Endothelial cell of umbilical vein (primary cell): ENCODE data around the gene SLC6A20. TPM values are rescaled to one million over a fixed set of nuclear protein-coding genes. Genes with fewer than 3 reads are reported as not detected.

Source experiments
- BruUV-seq: library from RNA; stranded (reverse); fragments of 400-500 nt; replicated peaks from 2 replicates; lab custom pipeline; 2021; lab: Mats Ljungman, UMichigan
- CTCF ChIA-PET: fragments of 300-600, 350-600 bp; sonication (Branson Sonifier 250); formaldehyde crosslinking; loops from one replicate; lab custom pipeline; 2021; ENCODE audit warnings: antibody characterized with exemption, inconsistent platforms; lab: Charles Lee
- POLR2A ChIA-PET: fragments of 300-600, 350-600 bp; sonication (Branson Sonifier 250); formaldehyde crosslinking; loops from one replicate; lab custom pipeline; 2021; ENCODE audit warnings: antibody characterized with exemption, inconsistent platforms; lab: Charles Lee
- DNase-seq: peaks from one replicate; pipeline ENCODE4 v3.0.0-alpha.2; 2011; ENCODE audit warnings: low read depth, low spot score
- FAIRE-seq: peaks from 2 replicates; lab custom pipeline; 2011; peaks lifted over from hg19 to GRCh38; lab: Jason Lieb, UNC
- H2AFZ ChIP-seq: 2 replicates; pipeline ENCODE4 v1.6.0; 2012; ENCODE audit warnings: low read depth, low read length, control low read depth, inconsistent platforms
- H3K27ac ChIP-seq: 2 replicates; pipeline ENCODE4 v1.5.1; 2011; ENCODE audit warnings: low read depth, mild to moderate bottlenecking, control low read depth, low read length, moderate library complexity; ENCODE audit not compliant: insufficient read depth
- H3K27me3 ChIP-seq, 2 experiments: 2 replicates each; pipeline versions ENCODE4 v1.6.0 to v1.6.1; 2011; ENCODE audit warnings: low read length in 2 of 2, mixed read lengths in 1 of 2; ENCODE audit not compliant: control insufficient read depth in 2 of 2, insufficient read depth in 2 of 2
- H3K36me3 ChIP-seq, 2 experiments: 2 replicates in 1 of 2; 3 replicates in 1 of 2; pipeline ENCODE4 v1.5.1; 2011; ENCODE audit warnings: low read length in 2 of 2, mild to moderate bottlenecking in 1 of 2, moderate library complexity in 1 of 2; ENCODE audit not compliant: control insufficient read depth in 2 of 2, insufficient read depth in 2 of 2; ENCODE audit errors: extremely low read depth in 1 of 2
- H3K4me1 ChIP-seq: 3 replicates; pipeline ENCODE4 v1.5.1; 2011; ENCODE audit warnings: mild to moderate bottlenecking, low read length; ENCODE audit not compliant: control insufficient read depth, insufficient read depth; ENCODE audit errors: extremely low read depth
- H3K4me2 ChIP-seq: 2 replicates; pipeline ENCODE4 v1.6.1; 2011; ENCODE audit warnings: low read length, control low read depth, mixed read lengths; ENCODE audit not compliant: insufficient read depth
- H3K4me3 ChIP-seq, 3 experiments: fragments of 200-600 bp in 1 of 3; sonication (generic), shearing (Covaris generic) in 1 of 3; replicated peaks in 1 of 3; 2 replicates each; pipeline ENCODE4 v1.5.1; 2011 to 2016; ENCODE audit warnings: control low read depth in 3 of 3, low read length in 3 of 3, mild to moderate bottlenecking in 2 of 3, inconsistent platforms in 1 of 3, low read depth in 1 of 3, moderate library complexity in 1 of 3; ENCODE audit not compliant: insufficient read depth in 1 of 3
- H3K79me2 ChIP-seq: 2 replicates; pipeline ENCODE4 v1.6.0; 2012; ENCODE audit warnings: low read length, inconsistent platforms; ENCODE audit not compliant: control insufficient read depth, insufficient read depth
- H3K9ac ChIP-seq: replicated peaks from 2 replicates; pipeline ENCODE3; 2011; ENCODE audit warnings: low read length, control low read depth; ENCODE audit not compliant: insufficient read depth; ENCODE audit errors: extremely low read depth
- H3K9me1 ChIP-seq: replicated peaks from 3 replicates; pipeline ENCODE4 v1.6.0; 2011; ENCODE audit warnings: mild to moderate bottlenecking, low read length; ENCODE audit not compliant: control insufficient read depth, insufficient read depth; ENCODE audit errors: extremely low read depth
- H3K9me3 ChIP-seq: replicated peaks from 2 replicates; pipeline ENCODE4 v1.5.1; 2012; ENCODE audit warnings: low read length, inconsistent platforms; ENCODE audit not compliant: control insufficient read depth, insufficient read depth
- H4K20me1 ChIP-seq: replicated peaks from 2 replicates; pipeline ENCODE3; 2011; ENCODE audit warnings: mild to moderate bottlenecking, low read length; ENCODE audit not compliant: control insufficient read depth, insufficient read depth; ENCODE audit errors: extremely low read depth
- CTCF ChIP-seq, 2 donors: IDR thresholded peaks; 1 replicate in 1 of 2; 2 replicates in 1 of 2; pipeline ENCODE4 v1.5.1; 2011; ENCODE audit warnings: low read length in 2 of 2, mild to moderate bottlenecking in 2 of 2, moderate library complexity in 2 of 2, control low read depth in 1 of 2, inconsistent platforms in 1 of 2, low read depth in 1 of 2; ENCODE audit not compliant: insufficient read depth in 1 of 2; ENCODE audit errors: extremely low read depth in 1 of 2
- FOS ChIP-seq: IDR thresholded peaks from 2 replicates; pipeline ENCODE4 v1.6.1; 2011; ENCODE audit warnings: mild to moderate bottlenecking, low read length, moderate library complexity, borderline replicate concordance; ENCODE audit not compliant: insufficient read depth
- JUN ChIP-seq: IDR thresholded peaks from 2 replicates; pipeline ENCODE4 v1.6.1; 2011; ENCODE audit warnings: borderline replicate concordance, low read depth; ENCODE audit not compliant: insufficient read length, insufficient read depth
- MAX ChIP-seq: IDR thresholded peaks from 2 replicates; pipeline ENCODE4 v1.6.1; 2011; ENCODE audit not compliant: insufficient read depth, insufficient read length
- POLR2A ChIP-seq: IDR thresholded peaks from 2 replicates; pipeline ENCODE4 v1.6.1; 2012; ENCODE audit warnings: low read depth, mild to moderate bottlenecking, control low read depth, low read length
- POLR2AphosphoS5 ChIP-seq: IDR thresholded peaks from 2 replicates; pipeline ENCODE4 v1.6.1; 2012; ENCODE audit warnings: low read depth, mild to moderate bottlenecking, control low read depth, low read length, moderate library complexity; ENCODE audit not compliant: insufficient read depth
- dilution Hi-C: fragments of 300-500 bp; cut with MboI; formaldehyde crosslinking; loops from one replicate; pipeline ENCODE4 v1.15.0; 2019; ENCODE audit warnings: low sequenced_read_pairs; ENCODE audit not compliant: extremely low pct_ligation_motif_present
- intact Hi-C: fragments of 100-400 bp; cut with micrococcal nuclease; formaldehyde crosslinking; loops from one replicate; pipeline ENCODE4 v1.10.0; 2022
- polyA plus RNA-seq, 4 experiments: library from polyadenylated mRNA; depleted of rRNA in 3 of 4; stranded (reverse) in 3 of 4; unstranded in 1 of 4; fragments of >200 nt; gene quantifications; 2 replicates each; pipeline versions ENCODE4 v1.2.1 to v1.2.3, GENCODE V29; 2011 to 2012; ENCODE audit warnings: missing spikeins in 1 of 4
- total RNA-seq: library from RNA; stranded (reverse); gene quantifications from 2 replicates; pipeline ENCODE4 v1.2.3, GENCODE V29; 2021

SLC6A20 gene
- total and polyA plus RNA-seq, 2 donors (not counting 3 experiments of a cell fraction or from before 2014, with no cell fraction given): not detected

GRCh38 chr3:45794660-45795059, 1.7 kb downstream of the SLC6A20 start:
- dilution Hi-C loops: no loop called here
- no peak for FAIRE-seq
- H3K4me1 ChIP-seq: peaks cover 8% of the 10 kb centered on the region

More at GRCh38 chr3:45794660-45795059, 1.7 kb downstream of the SLC6A20 start:
- Histone ChIP-seq H4K20me1 (no peaks in the 10 kb centered on the region), H3K9me3 (no peaks in the 10 kb centered on the region), H3K27ac (no peak overlapping the region), H3K9ac (no peak overlapping the region), H3K79me2 (no peaks in the 10 kb centered on the region), H3K9me1 (no peaks in the 10 kb centered on the region), H3K4me3 (no peak overlapping the region), H3K36me3 (no peaks in the 10 kb centered on the region), H3K4me2 (no peak overlapping the region), H3K27me3 (peaks cover 53 to 64% of the 10 kb centered on the region in 2 experiments), H2AFZ (no peak overlapping the region)
- ChIA-PET CTCF (no interaction called here), POLR2A (no interaction called here)
- TF ChIP-seq MAX (no peak), CTCF (IDR thresholded peaks at IDR 0.05; ENCODE audit: extremely low read depth in 1 of 2, insufficient read depth in 1 of 2, low read depth in 1 of 2, low read length in 2 of 2) (no peak), POLR2AphosphoS5 (no peak), JUN (no peak), FOS (no peak), POLR2A (no peak)
- no TSS peak for BruUV-seq
- intact Hi-C loops: no loop called here
- DNase-seq: no peak
